ENCODE data around the gene SERPINA6. TPM values are rescaled to one million over a fixed set of nuclear protein-coding genes. Genes with fewer than 3 reads are reported as not detected.

The SERPINA6 gene
- total RNA-seq, 1 donor from 2014 or later: not detected

GRCh38 chr14:94309721-94310120, 13.4 kb downstream of the SERPINA6 start:
- H3K4me1 Mint-ChIP-seq: no peaks in the 10 kb centered on the region
- no peak overlapping the region for H3K4me3 Mint-ChIP-seq
- TF ChIP-seq, protein P1, sequence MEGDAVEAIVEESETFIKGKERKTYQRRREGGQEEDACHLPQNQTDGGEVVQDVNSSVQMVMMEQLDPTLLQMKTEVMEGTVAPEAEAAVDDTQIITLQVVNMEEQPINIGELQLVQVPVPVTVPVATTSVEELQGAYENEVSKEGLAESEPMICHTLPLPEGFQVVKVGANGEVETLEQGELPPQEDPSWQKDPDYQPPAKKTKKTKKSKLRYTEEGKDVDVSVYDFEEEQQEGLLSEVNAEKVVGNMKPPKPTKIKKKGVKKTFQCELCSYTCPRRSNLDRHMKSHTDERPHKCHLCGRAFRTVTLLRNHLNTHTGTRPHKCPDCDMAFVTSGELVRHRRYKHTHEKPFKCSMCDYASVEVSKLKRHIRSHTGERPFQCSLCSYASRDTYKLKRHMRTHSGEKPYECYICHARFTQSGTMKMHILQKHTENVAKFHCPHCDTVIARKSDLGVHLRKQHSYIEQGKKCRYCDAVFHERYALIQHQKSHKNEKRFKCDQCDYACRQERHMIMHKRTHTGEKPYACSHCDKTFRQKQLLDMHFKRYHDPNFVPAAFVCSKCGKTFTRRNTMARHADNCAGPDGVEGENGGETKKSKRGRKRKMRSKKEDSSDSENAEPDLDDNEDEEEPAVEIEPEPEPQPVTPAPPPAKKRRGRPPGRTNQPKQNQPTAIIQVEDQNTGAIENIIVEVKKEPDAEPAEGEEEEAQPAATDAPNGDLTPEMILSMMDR (IDR thresholded peaks at IDR 0.05; ENCODE audit: unreplicated experiment): no peak
- peaks cover 9% of the 10 kb centered on the region for H3K27me3 Mint-ChIP-seq (ENCODE audit: low read depth)
- no peak for DNase-seq (ENCODE audit: low spot score in 2 of 2, unreplicated experiment in 2 of 2)
- H3K36me3 Mint-ChIP-seq: no peaks in the 10 kb centered on the region
- H3K9me3 Mint-ChIP-seq: peaks cover 23% of the 10 kb centered on the region
- no peak overlapping the region for H3K27ac Mint-ChIP-seq

- TF ChIP-seq, protein P1 (IDR thresholded peaks at IDR 0.05; ENCODE audit: unreplicated experiment): peak; percentile 39
- peaks cover 9% of the 10 kb centered on the region for H3K27me3 Mint-ChIP-seq (ENCODE audit: low read depth)
- H3K36me3 Mint-ChIP-seq: no peaks in the 10 kb centered on the region
- no peaks in the 10 kb centered on the region for H3K4me1 Mint-ChIP-seq
- H3K9me3 Mint-ChIP-seq: peaks cover 23% of the 10 kb centered on the region
- DNase-seq (ENCODE audit: low spot score in 2 of 2, unreplicated experiment in 2 of 2): no peak
- no peak overlapping the region for H3K27ac Mint-ChIP-seq
- H3K4me3 Mint-ChIP-seq: no peak overlapping the region
Measured at GRCh38 chr14:94307410-94307992, 15.6 kb downstream of the SERPINA6 start.

DNA sequence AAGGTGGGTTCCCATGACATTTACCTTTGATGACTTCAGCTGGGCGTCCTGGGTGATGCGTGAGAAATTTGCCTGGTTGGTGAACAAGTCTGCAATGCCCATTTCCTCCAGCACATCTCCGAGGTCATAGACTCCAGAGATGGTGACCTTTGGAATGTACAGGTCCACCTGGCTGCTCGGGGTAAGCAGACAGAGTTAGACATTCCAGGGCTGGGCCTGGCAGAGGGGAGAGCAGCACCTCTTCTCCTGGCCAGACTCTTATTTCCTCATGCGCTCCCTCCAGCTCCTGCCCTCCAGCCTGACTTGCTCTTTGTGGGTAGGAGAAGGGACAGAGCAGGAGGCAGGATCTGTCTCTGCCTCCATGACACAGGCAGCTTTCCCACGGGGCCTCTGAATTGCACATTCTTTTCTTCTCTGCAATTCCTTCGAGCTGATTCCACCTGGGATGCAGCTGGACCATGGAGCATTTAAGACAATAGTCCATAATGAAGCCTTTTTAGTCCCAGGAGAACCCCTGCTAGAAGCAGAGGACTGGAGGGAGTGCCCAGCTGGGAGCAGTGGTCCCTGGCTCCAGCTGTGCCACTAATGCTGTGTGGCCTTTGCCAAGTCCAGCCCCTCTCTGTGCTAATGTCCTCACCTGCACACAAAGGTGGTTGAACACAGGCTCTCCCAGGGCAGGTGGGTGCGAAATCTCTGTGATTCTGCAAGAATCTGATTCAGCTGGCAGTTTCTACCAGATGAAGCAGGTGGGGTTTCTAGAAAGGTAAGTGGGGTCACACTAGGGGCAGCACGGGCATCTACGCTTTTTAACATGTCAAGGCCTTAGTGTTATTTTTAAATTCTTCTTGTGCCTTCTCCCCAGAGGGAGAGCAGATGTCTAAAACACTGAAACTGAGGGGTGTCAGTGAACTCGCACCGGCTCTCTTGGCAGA, 16.8 kb downstream of the SERPINA6 start:
- H3K9me3 Mint-ChIP-seq: peaks cover 23% of the 10 kb centered on the region
- peaks cover 9% of the 10 kb centered on the region for H3K27me3 Mint-ChIP-seq (ENCODE audit: low read depth)
- H3K36me3 Mint-ChIP-seq: no peaks in the 10 kb centered on the region
- TF ChIP-seq, protein P1 (IDR thresholded peaks at IDR 0.05; ENCODE audit: unreplicated experiment): no peak
- no peaks in the 10 kb centered on the region for H3K4me1 Mint-ChIP-seq
- no peak overlapping the region for H3K27ac Mint-ChIP-seq
- peak in 1 of 2 experiments; percentile 11 for DNase-seq (ENCODE audit: low spot score in 2 of 2, unreplicated experiment in 2 of 2)
- H3K4me3 Mint-ChIP-seq: no peak overlapping the region

GRCh38 chr14:94305620-94306019, 17.5 kb downstream of the SERPINA6 start:
- Mint-ChIP-seq H3K4me3 (no peak overlapping the region), H3K27me3 (ENCODE audit: low read depth) (peaks cover 9% of the 10 kb centered on the region), H3K9me3 (peaks cover 23% of the 10 kb centered on the region), H3K4me1 (no peaks in the 10 kb centered on the region), H3K27ac (no peak overlapping the region), H3K36me3 (no peaks in the 10 kb centered on the region)
- TF ChIP-seq, protein P1 (IDR thresholded peaks at IDR 0.05; ENCODE audit: unreplicated experiment): no peak
- no peak for DNase-seq (ENCODE audit: low spot score in 2 of 2, unreplicated experiment in 2 of 2)

- Mint-ChIP-seq H3K4me3 (no peak overlapping the region), H3K9me3 (peaks cover 25% of the 10 kb centered on the region), H3K27me3 (ENCODE audit: low read depth) (peaks cover 9% of the 10 kb centered on the region), H3K27ac (no peak overlapping the region), H3K36me3 (no peaks in the 10 kb centered on the region), H3K4me1 (no peaks in the 10 kb centered on the region)
- no peak for DNase-seq (ENCODE audit: low spot score in 2 of 2, unreplicated experiment in 2 of 2)
- TF ChIP-seq, protein P1 (IDR thresholded peaks at IDR 0.05; ENCODE audit: unreplicated experiment): no peak
Measured at GRCh38 chr14:94304243-94304642, 18.9 kb downstream of the SERPINA6 start.

Measured in mesothelial cell of epicardium (in vitro differentiated cells).